Measurements from ENCODE around the gene YAE1.

YAE1 gene

DNA sequence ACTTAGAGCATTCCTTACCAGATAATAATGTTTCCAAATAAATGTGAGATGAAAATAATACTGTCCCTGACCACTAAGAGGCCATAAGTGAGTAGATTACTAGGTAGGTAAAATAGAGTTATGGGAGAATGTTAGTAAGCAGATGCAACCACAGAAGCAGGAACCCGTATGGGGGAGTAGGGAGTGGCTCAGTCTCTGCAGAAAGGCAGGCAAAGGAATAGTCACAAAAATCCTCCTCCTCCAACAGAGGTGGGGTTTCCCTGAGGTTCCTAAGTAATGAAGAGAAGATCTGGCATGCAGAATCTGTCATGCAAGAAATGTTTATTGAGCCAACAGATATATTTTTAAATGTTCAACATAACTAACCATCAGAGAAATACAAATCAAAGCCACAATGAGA is 9.0 kb upstream of the YAE1 start:
- DNase-seq (ENCODE audit: low read depth) = no peak

DNA sequence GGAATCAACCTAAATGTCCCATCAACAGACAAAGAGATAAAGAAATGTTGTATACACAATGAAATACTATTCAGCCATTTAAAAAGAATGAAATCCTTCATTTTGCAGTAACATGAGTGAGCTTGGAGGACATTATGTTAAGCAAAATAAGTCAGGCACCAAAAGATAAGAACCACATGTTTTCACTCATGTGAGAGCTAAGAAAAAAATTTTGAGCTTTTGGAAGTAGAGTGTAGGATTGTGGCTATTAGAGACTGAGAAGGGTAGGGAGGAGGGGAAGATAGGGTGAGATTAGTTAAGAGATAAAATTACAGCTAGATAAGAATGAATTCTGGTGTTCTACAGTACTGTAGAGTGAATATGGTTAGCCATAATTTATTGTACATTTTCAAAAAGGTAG is 8.3 kb upstream of the YAE1 start:
- DNase-seq (ENCODE audit: low read depth) = no peak

DNA sequence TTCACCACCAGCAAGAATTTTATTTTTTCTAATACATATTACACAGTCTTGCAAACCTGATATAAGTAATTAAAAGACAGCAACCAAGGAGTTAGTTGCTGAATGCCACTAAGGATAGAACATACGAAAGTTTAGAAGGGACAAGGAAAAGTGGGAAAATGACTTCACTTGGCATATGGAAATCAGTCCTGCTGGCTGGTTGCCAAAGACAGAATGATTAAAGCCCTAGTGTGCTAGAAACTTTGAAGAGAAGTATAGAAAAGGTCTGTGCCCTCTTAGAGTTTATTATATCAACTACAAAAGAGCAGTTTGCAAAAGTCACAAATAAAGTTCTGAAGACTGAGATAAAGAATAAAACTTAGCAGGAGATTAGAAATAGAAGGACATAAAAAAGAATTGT is 5.8 kb upstream of the YAE1 start:
- DNase-seq (ENCODE audit: low read depth) = no peak

DNA sequence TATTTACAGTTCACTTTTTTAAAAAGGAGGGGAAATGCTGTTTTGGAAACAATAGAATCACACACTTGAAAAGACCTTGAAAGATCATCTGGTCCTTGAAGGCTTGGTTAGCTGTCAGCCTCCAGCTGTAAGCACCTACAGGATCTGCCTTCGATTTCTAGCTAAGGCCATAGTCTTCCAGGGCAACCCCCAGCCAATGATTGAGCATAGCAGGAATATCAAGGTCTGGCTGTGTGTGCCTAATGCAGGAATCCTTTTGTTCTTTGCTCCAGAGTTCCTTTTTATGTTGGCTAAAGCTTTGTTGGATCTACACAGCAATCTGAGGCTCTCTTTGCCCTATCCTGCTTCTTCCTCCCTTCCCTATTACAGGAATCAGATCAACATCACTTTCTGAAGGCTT is 5.2 kb upstream of the YAE1 start:
- DNase-seq (ENCODE audit: low read depth) = no peak

DNA sequence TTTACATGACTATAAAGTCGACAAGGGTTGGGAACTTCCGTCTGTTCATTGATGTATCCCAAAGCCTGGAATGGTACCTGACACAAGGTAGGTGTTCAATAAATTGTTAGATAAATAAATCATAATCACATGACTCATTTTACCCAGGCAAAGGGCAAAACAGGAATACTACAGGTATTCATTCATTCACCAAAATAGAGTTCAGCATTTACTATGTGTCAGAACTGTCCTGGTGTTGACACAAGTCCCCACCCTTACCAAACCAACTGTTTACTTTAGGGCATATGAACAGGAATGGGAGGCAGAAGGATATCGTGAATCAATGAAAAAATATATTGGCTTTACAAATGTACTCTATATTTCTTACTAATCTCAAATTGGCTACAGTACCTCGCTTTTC is 666 bp upstream of the YAE1 start:
- no peak for DNase-seq (ENCODE audit: low read depth)

DNA sequence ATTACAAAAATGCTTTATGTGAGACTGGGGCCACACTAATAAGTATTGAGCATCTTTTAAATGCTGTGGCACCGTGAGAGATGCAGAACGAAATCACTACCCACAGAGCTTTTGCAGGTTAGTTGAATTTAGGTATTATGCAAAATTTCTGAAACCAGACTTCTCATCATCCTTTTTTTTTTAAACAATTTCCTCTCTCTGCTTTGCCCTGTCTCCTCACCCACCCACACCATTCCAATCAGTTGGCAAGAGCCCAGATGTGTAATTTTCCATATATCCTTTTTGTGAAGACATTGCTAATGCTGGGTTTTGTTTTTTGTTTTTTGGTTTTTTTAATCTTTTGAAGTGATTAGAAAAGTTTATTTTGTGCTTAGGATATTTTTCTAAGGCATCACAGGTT is 1.1 kb downstream of the YAE1 start:
- no peak for DNase-seq (ENCODE audit: low read depth)

DNA sequence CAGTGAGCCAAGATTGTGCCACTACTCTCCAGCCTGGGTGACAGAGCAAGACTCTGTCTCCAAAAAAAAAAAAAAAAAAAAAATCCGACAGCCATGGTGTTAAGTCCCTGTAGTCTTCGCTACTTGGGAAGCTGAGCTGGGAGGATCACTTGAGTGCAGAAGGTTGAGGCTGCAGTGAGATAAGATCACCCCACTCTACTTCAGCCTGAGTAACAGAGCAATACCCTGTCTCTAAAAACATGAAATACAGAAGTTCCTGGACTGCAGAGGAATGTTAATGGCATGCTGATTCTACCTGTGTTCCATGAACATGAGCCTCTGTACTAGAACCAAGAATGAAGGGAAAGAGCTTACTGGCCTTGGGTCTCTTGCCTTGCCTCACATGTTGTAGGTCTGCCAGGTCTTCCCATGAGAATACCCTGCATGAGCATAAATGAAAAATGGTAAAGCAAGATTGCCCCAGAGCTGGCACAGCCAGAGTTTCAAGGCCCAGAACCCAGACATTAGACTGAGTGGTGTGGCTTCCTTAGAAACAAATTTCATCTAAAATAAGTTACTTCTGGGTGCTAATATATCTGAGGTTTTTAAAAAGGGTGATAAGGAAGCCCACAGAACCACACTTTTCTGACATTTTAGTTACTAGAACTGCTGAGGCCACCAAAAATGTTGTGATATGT is 8.6 kb downstream of the YAE1 start:
- no peak for DNase-seq (ENCODE audit: low read depth)

DNA sequence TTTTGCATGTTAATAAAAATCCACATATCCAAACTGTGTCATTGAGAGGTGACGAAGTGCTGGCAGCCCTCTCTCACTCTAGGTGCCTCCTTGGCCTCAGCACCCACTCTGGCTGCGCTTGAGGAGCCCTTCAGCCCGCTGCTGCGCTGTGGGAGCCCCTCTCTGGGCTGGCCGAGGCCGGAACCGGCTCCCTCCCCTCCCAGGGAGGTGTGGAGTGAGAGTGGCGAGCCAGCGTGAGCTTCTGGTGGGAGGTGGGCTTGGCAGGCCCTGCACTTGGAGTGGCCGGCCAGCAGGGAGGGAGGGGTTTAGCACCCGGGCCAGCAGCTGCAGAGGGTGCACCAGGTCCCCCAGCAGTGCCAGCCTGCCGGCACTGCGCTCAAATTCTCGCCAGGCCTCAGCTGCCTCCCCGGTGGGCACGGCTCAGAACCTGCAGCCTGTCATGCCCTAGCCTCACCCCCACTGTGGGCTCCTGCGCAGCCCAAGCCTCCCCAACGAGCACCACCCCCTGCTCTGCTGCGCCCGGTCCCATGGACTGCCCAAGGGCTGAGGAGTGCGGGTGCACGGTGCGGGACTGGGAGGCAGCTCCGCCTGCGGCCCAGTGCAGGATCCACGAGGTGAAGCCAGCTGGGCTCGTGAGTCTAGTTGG is 11.1 kb downstream of the YAE1 start:
- no peak for DNase-seq (ENCODE audit: low read depth)

DNA sequence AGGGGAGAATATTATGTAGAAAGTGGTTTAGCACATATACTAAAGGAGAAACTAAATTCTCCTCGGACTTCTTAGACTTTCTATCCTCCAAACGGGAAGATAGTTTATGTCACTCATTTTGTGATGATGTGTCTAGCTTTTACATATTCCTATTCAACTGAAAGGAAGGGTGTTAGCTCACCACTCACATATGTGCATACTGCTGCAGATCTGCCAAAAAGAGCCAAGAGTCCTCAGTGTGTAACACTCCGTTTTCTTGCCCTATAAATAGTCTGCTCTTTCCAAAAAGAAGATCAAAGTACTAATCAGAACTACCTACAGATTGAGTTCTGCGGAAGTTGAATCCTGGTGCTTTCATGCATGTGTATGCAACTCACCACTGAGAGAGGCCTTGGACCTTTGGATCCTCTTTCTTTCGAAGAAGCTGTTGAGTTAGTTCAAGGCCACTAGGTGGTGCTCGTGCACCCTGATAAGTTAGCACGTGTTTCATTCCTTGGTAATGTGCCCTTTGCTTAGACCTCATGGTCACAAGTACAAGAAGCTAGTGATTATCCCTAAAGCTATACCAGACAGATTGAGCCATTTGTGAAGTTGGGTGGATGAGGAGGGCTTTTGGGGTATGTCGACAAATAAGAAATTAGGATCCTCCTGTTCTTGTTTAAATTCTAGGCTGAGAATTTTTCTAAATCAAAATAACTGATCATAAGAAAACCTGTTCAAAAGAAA is 14.1 kb downstream of the YAE1 start:
- DNase-seq (ENCODE audit: low read depth) = peak; percentile 52

DNA sequence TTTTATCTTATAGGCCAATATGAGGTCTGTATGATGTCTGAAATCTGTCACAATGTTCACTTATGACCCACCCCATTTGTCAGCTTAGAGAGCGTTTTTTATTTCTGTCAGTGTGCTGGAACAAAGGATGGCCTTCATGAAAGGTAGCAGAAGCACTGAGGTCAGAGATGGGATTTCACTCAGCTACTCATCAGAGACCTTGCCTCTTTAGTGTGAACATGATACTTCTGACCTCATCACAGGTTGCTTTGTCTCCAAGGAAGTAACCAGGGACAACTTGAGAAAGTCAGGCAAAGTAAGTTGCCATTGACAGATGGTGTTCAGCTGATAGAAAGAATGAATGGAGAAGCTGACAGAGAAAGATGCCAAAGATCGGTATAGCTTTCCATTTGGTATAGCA is 16.3 kb downstream of the YAE1 start:
- DNase-seq (ENCODE audit: low read depth) = no peak

DNA sequence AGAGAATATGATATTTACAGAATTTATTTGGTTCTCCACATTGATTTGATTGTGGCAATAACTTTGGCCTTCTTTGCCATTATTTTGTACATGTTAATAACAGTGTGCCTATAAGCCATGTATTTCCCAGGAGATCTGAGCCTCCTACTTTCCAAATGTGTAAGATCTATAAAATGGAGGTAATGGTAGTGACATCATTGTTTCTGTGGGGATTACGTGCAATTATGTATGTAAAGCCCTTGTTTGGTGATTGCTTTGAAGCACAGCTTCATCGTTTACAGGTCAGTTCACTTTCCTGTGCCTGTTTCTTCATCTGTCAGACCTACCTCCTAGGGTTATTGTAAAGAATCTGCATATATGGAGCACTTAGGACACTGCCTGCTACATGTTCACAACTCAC is 17.3 kb downstream of the YAE1 start:
- no peak for DNase-seq (ENCODE audit: low read depth)

DNA sequence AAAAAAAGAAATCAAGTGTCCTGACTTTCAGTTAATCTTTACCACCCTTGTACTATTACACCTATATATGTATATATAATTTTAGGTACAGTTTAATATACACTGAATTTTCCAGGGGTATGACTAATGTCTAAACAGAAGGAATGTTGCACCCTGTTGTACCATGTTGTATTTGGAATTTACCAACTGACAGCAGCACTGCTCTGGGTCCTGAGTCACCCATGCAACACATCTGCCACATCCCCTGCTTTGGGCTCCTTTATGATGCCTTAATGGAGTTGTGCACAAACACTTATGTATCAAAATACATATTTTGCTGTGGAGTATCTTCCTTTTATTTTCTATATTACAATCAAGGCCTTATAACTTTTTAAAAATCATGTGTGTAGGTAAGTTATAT is 21.2 kb downstream of the YAE1 start:
- DNase-seq (ENCODE audit: low read depth) = no peak

DNA sequence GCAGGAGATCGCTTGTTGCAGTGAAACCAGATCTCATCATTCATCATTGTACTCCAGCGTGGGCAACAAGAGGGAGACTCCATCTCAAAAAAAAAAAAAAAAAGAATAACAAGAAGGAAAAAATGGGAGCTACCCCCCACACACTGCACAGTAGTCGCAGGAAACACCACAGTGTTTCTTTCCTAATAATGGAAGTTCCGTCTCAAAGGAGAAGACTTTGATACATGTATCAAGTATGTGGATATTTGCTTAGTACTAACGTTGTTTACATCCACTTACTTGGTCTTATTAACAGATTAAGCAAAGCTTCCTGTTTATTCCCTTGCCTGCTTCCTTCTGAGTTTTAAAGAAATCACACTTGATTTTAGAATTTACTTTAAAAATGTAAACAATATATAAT is 22.2 kb downstream of the YAE1 start:
- DNase-seq (ENCODE audit: low read depth) = no peak

DNA sequence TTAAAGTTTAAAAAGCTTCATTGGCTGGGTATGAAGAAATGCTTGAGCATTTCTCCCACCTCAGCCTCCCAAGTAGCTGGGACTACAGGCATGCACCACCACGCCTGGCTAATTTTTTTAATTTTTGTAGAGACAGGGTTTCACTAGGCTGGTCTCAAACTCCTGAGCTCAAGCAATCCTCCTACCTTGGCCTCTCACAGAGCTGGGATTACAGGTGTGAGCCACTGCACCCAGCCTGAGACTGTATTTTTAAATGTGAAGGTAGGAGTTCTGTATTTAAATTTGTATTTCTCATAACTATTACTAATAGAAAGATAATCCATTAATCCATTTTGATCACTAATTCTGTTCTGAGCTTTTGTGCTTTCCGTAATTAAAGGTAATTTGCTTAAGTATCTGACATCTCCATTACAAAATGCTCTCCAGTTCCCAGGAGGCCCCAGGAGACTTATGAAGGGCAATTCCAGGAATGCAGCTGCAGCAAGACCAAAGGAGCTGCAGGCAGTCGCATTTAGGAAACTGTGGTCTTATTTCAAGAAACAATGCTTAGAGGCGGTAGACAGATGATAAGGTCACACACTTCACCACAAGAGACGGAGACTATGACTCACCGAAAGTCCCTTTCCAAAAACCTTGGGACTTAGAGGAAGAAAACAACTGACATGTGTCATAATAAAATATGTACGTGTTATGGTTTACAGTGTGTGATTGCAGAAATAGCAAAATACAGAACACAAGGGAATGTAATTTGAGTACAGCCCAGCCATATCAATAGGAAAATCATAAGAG is 23.3 kb downstream of the YAE1 start:
- peak; percentile 40 for DNase-seq (ENCODE audit: low read depth)

DNA sequence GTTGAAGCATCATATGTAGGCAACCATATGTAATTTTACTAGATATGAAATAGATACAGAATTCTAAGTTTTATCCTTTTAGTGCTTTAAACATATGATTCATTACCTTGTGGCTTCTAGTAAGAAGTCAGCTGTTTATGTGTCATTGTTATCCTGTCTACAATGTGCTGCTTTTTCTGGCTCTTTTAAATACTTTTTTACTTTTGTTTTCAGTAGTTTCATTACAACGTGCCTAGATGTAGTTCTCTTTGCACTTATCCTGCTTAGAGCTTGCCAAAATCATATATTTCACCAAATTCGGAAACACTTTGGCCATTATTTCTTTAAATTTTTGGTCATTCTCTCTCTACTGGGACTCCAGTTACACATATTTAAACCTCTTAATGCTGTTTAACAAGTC is 26.4 kb downstream of the YAE1 start:
- no peak for DNase-seq (ENCODE audit: low read depth)

DNA sequence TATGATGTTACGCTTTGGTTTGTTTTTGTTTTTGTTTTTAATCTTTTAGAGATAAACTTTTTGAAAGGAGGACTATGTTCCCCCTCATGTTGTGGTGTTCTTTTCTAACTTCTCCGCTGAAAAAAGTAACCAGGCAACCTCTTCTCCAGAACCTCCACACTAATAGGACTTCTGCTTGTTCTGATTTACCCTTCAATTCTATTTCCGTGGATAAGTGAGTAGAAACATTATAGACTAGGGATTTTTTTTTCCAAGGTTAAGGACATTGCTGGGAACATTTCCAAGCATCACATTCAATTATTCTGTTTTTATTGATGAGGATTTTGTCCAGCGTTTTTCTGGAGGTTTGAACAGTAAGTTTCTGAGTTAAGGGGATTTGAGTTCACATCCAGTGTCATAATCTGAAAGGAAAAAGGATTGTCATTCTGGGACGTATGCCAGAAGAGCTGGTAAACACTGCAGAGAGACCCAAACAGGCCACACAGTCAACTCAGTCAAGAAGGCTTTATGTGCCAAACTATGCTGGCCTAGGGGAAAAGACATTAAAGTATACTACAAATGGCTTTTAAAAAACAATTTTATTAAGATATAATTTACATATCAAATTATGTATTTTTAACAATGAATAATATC is 28.9 kb downstream of the YAE1 start:
- no peak for DNase-seq (ENCODE audit: low read depth)

DNA sequence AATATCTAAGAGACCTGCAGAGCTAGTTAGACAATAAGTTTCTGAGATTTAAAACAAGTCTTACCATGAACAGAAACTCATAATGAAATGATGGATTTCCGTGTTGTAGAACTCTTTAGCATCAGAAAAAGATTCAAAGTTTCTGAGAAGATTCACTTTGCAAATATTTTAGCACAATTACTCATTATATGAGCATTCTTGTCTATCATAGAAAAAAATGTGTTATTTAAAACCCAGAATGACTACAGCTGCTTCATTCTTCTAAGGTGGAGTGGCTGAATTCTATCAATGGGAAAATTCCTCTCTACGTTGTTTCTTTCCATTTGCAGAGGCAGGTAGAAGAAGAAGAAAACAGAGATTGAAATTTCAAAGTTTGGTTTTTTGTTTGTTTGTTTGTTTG is 36.1 kb downstream of the YAE1 start:
- no peak for DNase-seq (ENCODE audit: low read depth)

DNA sequence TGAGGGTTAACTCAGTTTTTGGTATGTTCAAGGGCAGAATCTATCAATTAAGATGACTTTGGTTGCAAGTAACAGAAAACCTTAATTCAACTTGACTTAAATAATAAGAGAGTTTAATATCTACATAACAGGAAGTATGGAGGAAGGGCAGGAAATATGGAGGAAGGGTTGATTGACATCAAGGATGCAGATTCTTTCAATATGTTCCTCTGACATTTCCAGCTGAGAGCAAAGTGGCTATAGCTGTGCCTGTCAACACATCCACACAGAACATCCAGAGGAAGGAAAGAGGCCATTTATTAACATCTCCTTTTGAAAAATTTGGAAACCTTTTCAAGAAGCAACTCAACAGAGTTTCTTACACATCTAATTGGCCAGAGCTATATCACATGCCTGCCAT is 37.7 kb downstream of the YAE1 start:
- no peak for DNase-seq (ENCODE audit: low read depth)

DNA sequence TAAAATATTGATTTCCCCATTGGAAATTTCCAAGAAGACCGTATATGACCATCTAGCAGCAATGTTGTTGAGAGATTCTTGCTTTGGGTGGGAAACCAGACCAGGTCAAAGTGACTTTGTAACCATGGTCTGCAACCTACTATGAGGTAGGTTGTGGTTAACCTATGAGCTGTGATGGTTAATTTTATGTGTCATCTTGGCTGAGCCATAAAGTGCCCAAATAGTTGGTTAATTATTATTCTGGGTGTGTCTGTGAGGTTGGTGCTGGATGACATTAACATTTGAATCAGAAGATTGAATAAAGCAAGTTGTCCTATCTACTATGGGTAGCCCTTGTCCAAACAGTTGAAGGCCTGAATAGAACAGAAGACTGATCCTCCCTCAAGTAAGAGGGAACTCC is 38.9 kb downstream of the YAE1 start:
- no peak for DNase-seq (ENCODE audit: low read depth)

DNA sequence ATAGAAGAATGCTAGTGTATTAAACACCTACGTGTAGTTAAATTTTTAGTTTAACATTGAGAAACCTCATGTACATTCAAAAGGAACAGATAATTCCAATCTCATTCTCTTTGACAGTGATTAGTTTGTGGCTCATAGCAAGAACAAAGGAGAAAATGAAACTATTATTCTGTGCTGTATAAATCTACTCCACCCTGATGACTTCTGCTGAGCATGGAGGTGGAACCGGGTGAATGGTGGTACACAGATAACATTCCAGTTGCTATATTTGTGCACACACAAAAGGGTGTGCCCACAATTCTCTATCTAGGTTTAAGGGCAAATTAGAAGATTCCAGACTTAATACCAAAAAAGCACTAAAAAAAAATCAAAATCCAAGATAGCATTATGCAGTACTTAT is 40.1 kb downstream of the YAE1 start:
- no peak for DNase-seq (ENCODE audit: low read depth)

DNA sequence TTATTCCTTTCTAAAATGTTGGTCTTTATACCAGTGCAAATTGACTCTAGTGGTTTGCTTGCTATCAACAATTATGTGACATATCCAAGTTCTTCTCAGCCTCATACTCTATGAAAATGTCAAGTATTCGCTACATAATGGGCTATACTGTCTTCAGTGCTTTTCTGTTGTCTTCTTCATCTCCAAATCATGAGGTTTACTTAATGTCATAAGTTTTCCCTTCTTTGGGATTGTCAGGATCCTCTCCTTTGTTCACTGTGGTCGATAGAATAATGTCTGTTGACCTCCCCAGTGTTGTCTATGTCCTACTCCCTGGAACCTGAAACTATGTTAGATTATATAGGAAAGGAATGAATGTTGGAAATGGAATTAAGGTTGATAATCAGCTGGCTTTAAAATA is 40.7 kb downstream of the YAE1 start:
- no peak for DNase-seq (ENCODE audit: low read depth)

DNA sequence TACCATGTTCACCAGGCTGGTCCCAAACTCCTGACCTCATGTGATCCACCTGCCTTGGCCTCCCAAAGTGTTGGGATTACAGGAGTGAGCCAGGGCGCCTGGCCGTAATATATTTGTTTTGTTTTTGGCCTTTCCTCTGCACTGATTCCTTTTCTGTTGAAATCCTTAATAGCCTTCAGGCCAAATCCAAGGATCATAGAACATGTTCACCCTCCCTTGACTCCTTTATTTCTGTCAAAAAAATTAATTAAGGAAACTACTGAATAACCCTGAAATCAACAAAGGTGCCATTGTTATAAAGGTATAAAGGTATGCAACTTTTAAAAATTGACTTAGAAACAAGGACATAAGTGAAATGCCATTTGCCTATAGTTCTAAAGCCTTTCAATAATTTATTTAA is 41.7 kb downstream of the YAE1 start:
- no peak for DNase-seq (ENCODE audit: low read depth)
